Measurements from ENCODE around the gene POLR1A.

The POLR1A gene

DNA sequence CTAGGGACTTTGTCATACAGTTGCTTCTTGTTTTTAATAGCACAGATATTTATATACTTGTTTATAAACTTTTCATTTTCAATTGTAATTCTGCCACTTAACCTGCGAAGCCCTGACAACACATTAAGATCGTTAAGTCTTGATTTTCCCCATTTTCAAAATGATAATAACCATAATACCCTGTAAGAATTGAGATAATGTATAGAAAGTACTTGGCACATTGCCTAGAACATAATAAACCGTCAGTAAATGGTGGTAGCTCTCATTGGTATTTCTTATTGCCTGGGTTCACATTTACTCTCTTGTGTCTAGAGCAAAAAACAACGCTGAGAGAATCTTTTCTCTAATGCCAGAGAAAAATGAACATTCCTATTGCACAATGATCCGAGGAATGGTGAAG lies 19.0 kb upstream of the POLR1A start:
- Histone ChIP-seq H2BK5ac (ENCODE audit: low read depth, low read length, poor library complexity, severe bottlenecking) (no peak overlapping the region), H3K4me2 (ENCODE audit: low read length, poor library complexity, severe bottlenecking) (no peak overlapping the region), H3K23ac (ENCODE audit: low read length in 2 of 2) (no peak overlapping the region), H3K18ac (ENCODE audit: low read depth in 1 of 2, low read length in 2 of 2) (no peak overlapping the region), H3K9ac (ENCODE audit: low read length) (no peak overlapping the region), H3K9me3 (ENCODE audit: control insufficient read depth, low read length) (no peaks in the 10 kb centered on the region), H2AFZ (ENCODE audit: low read depth, low read length) (no peak overlapping the region), H4K91ac (ENCODE audit: low read length) (no peak overlapping the region), H3K4me1 (ENCODE audit: control insufficient read depth, insufficient read depth, low read depth, low read length) (no peaks in the 10 kb centered on the region), H3K36me3 (ENCODE audit: control insufficient read depth in 1 of 2, insufficient read depth in 2 of 2, low read depth in 1 of 2, low read length in 2 of 2) (peaks cover 31 to 99% of the 10 kb centered on the region in 2 experiments), H3K27me3 (ENCODE audit: control insufficient read depth in 1 of 2, insufficient read depth in 1 of 2, low read length in 2 of 2) (no peaks in the 10 kb centered on the region), H3K4ac (ENCODE audit: low read depth in 1 of 2, low read length in 2 of 2) (no peak overlapping the region), H3K4me3 (ENCODE audit: insufficient read depth in 1 of 2, low read depth in 1 of 2, low read length in 2 of 2) (no peak overlapping the region), H2BK15ac (ENCODE audit: low read depth, poor library complexity, severe bottlenecking) (no peak overlapping the region), H2AK5ac (ENCODE audit: low read length, severe bottlenecking) (no peak overlapping the region), H3K27ac (ENCODE audit: low read length, poor library complexity, severe bottlenecking) (no peak overlapping the region), H2BK120ac (ENCODE audit: low read depth, low read length) (no peak overlapping the region), H4K8ac (ENCODE audit: low read length) (no peak overlapping the region), H3K14ac (ENCODE audit: low read length in 2 of 2) (no peak overlapping the region), H3K79me1 (replicated peaks; ENCODE audit: low read length, poor library complexity, severe bottlenecking) (peaks cover 23% of the 10 kb centered on the region), H2BK12ac (ENCODE audit: low read length in 2 of 2) (no peak overlapping the region)
- WGBS, result 90% methylated on average over 3 of the region's 5 CpGs
- no peak for DNase-seq

DNA sequence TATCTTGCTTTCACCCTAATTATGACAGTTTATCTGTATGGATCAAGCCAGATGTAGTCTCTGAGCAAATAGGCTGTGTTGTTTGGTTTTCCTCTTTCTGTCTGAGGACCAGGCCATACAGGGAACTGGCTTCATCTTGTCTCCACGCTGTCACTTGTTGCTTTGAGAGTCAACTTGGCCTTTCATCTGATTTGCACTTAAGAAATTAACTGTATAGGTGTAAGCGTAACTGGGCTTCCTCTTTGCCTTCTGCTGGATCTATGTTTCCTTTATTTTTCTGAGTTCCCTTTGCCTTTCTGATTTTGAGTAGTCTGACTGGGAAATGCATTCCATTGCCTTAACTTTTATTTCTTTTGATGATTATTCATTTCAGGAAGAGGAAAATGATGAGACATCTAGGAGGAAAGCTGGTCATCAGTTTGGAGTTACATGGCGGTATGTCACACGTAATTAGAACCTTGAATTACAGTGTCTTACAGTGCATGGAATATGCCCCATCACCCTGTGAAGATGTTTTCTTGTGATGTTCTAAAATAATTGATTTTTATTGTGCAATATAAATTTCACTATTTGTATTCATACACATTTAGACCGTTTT lies 17.7 kb upstream of the POLR1A start:
- H2AFZ ChIP-seq (ENCODE audit: low read depth, low read length), result no peak overlapping the region
- no peak overlapping the region for H3K4me3 ChIP-seq (ENCODE audit: insufficient read depth in 1 of 2, low read depth in 1 of 2, low read length in 2 of 2)
- H3K14ac ChIP-seq (ENCODE audit: low read length in 2 of 2), result no peak overlapping the region
- H3K27ac ChIP-seq (ENCODE audit: low read length, poor library complexity, severe bottlenecking), result no peak overlapping the region
- no peak overlapping the region for H2AK5ac ChIP-seq (ENCODE audit: low read length, severe bottlenecking)
- no peak overlapping the region for H3K4ac ChIP-seq (ENCODE audit: low read depth in 1 of 2, low read length in 2 of 2)
- peaks cover 32 to 99% of the 10 kb centered on the region in 2 experiments for H3K36me3 ChIP-seq (ENCODE audit: control insufficient read depth in 1 of 2, insufficient read depth in 2 of 2, low read depth in 1 of 2, low read length in 2 of 2)
- H3K18ac ChIP-seq (ENCODE audit: low read depth in 1 of 2, low read length in 2 of 2), result no peak overlapping the region
- no peaks in the 10 kb centered on the region for H3K9me3 ChIP-seq (ENCODE audit: control insufficient read depth, low read length)
- no peak overlapping the region for H3K9ac ChIP-seq (ENCODE audit: low read length)
- no peak overlapping the region for H2BK5ac ChIP-seq (ENCODE audit: low read depth, low read length, poor library complexity, severe bottlenecking)
- H3K27me3 ChIP-seq (ENCODE audit: control insufficient read depth in 1 of 2, insufficient read depth in 1 of 2, low read length in 2 of 2), result no peaks in the 10 kb centered on the region
- 100% methylated on average over 4 of the region's 5 CpGs for WGBS
- no peaks in the 10 kb centered on the region for H3K4me1 ChIP-seq (ENCODE audit: control insufficient read depth, insufficient read depth, low read depth, low read length)
- no peak overlapping the region for H2BK15ac ChIP-seq (ENCODE audit: low read depth, poor library complexity, severe bottlenecking)
- no peak overlapping the region for H3K23ac ChIP-seq (ENCODE audit: low read length in 2 of 2)
- no peak overlapping the region for H4K91ac ChIP-seq (ENCODE audit: low read length)
- no peak overlapping the region for H3K4me2 ChIP-seq (ENCODE audit: low read length, poor library complexity, severe bottlenecking)
- no peak overlapping the region for H4K8ac ChIP-seq (ENCODE audit: low read length)
- peaks cover 27% of the 10 kb centered on the region for H3K79me1 ChIP-seq (replicated peaks; ENCODE audit: low read length, poor library complexity, severe bottlenecking)
- no peak overlapping the region for H2BK12ac ChIP-seq (ENCODE audit: low read length in 2 of 2)
- DNase-seq, result no peak
- H2BK120ac ChIP-seq (ENCODE audit: low read depth, low read length), result no peak overlapping the region

DNA sequence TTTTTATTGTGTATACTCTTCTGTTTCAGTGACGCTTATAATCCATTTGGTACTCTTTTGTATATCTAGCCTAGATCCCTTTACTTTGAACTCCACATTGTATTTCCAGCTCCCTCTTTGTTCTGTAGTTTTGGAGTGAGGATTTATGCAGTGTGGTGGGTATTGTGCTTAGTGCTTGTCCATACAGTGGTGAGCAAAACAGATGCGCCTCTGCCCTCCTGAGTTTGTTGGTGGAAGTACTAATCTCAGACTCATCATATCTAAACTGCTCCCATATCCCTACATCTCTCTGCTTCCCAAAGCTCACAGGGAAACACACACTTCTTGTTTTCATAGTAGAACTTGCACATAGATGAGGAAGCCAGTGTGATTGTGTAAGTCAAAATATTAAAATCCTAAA lies 12.4 kb upstream of the POLR1A start:
- no peak overlapping the region for H3K4me2 ChIP-seq (ENCODE audit: low read length, poor library complexity, severe bottlenecking)
- no peak overlapping the region for H4K8ac ChIP-seq (ENCODE audit: low read length)
- H2BK15ac ChIP-seq (ENCODE audit: low read depth, poor library complexity, severe bottlenecking), result no peak overlapping the region
- no peaks in the 10 kb centered on the region for H3K9me3 ChIP-seq (ENCODE audit: control insufficient read depth, low read length)
- no peak overlapping the region for H2AK5ac ChIP-seq (ENCODE audit: low read length, severe bottlenecking)
- H3K14ac ChIP-seq (ENCODE audit: low read length in 2 of 2), result no peak overlapping the region
- H4K91ac ChIP-seq (ENCODE audit: low read length), result no peak overlapping the region
- no peaks in the 10 kb centered on the region for H3K27me3 ChIP-seq (ENCODE audit: control insufficient read depth in 1 of 2, insufficient read depth in 1 of 2, low read length in 2 of 2)
- peaks cover 5% of the 10 kb centered on the region for H3K4me1 ChIP-seq (ENCODE audit: control insufficient read depth, insufficient read depth, low read depth, low read length)
- H2AFZ ChIP-seq (ENCODE audit: low read depth, low read length), result no peak overlapping the region
- H2BK120ac ChIP-seq (ENCODE audit: low read depth, low read length), result no peak overlapping the region
- H3K36me3 ChIP-seq (ENCODE audit: control insufficient read depth in 1 of 2, insufficient read depth in 2 of 2, low read depth in 1 of 2, low read length in 2 of 2), result peaks cover 33 to 95% of the 10 kb centered on the region in 2 experiments
- no peak overlapping the region for H2BK12ac ChIP-seq (ENCODE audit: low read length in 2 of 2)
- peaks cover 36% of the 10 kb centered on the region for H3K79me1 ChIP-seq (replicated peaks; ENCODE audit: low read length, poor library complexity, severe bottlenecking)
- no peak overlapping the region for H3K23ac ChIP-seq (ENCODE audit: low read length in 2 of 2)
- no peak overlapping the region for H3K27ac ChIP-seq (ENCODE audit: low read length, poor library complexity, severe bottlenecking)
- no peak overlapping the region for H3K18ac ChIP-seq (ENCODE audit: low read depth in 1 of 2, low read length in 2 of 2)
- no peak overlapping the region for H3K9ac ChIP-seq (ENCODE audit: low read length)
- no peak overlapping the region for H3K4ac ChIP-seq (ENCODE audit: low read depth in 1 of 2, low read length in 2 of 2)
- H2BK5ac ChIP-seq (ENCODE audit: low read depth, low read length, poor library complexity, severe bottlenecking), result no peak overlapping the region
- WGBS, result no CpG with 5 or more reads among the region's 2 CpGs
- no peak overlapping the region for H3K4me3 ChIP-seq (ENCODE audit: insufficient read depth in 1 of 2, low read depth in 1 of 2, low read length in 2 of 2)
- DNase-seq, result no peak

DNA sequence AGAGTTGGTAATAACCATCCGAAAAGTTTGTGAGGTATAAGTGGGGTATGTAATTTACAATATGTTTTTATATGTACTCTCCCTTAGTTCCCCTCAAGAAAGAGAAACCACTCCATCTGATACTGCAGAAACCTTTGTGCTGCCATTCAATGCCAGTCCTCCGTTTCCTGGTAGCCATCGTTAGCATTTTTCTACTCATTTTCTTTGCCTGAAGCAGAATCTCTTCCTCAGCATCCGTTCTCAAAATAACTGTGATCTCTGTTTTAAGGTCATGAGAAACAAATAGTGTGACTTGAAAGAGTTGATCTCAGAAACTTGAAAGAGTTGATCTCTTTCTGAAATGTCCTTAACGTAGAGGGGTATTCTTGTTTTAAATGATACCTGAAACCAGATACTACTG lies 1.3 kb upstream of the POLR1A start:
- no peak overlapping the region for H2AK5ac ChIP-seq (ENCODE audit: low read length, severe bottlenecking)
- no peak overlapping the region for H3K27ac ChIP-seq (ENCODE audit: low read length, poor library complexity, severe bottlenecking)
- H3K79me1 ChIP-seq (replicated peaks; ENCODE audit: low read length, poor library complexity, severe bottlenecking), result peaks cover 7% of the 10 kb centered on the region
- H3K36me3 ChIP-seq (ENCODE audit: control insufficient read depth in 1 of 2, insufficient read depth in 2 of 2, low read depth in 1 of 2, low read length in 2 of 2), result peaks cover 11 to 48% of the 10 kb centered on the region in 2 experiments
- H2BK5ac ChIP-seq (ENCODE audit: low read depth, low read length, poor library complexity, severe bottlenecking), result no peak overlapping the region
- H3K4me3 ChIP-seq (ENCODE audit: insufficient read depth in 1 of 2, low read depth in 1 of 2, low read length in 2 of 2), result peak overlapping the region in 1 of 2 experiments; percentile 93
- no peak overlapping the region for H3K14ac ChIP-seq (ENCODE audit: low read length in 2 of 2)
- no peak overlapping the region for H4K8ac ChIP-seq (ENCODE audit: low read length)
- peak overlapping the region; percentile 89 for H3K4me2 ChIP-seq (ENCODE audit: low read length, poor library complexity, severe bottlenecking)
- no peak overlapping the region for H2BK12ac ChIP-seq (ENCODE audit: low read length in 2 of 2)
- no peak overlapping the region for H3K4ac ChIP-seq (ENCODE audit: low read depth in 1 of 2, low read length in 2 of 2)
- H3K4me1 ChIP-seq (ENCODE audit: control insufficient read depth, insufficient read depth, low read depth, low read length), result peaks cover 4% of the 10 kb centered on the region
- H3K9ac ChIP-seq (ENCODE audit: low read length), result peak overlapping the region; percentile 97
- H3K9me3 ChIP-seq (ENCODE audit: control insufficient read depth, low read length), result no peaks in the 10 kb centered on the region
- H3K27me3 ChIP-seq (ENCODE audit: control insufficient read depth in 1 of 2, insufficient read depth in 1 of 2, low read length in 2 of 2), result no peaks in the 10 kb centered on the region
- no peak overlapping the region for H4K91ac ChIP-seq (ENCODE audit: low read length)
- WGBS, result 28% methylated on average over 3 of the region's 5 CpGs
- H2BK120ac ChIP-seq (ENCODE audit: low read depth, low read length), result no peak overlapping the region
- no peak overlapping the region for H3K23ac ChIP-seq (ENCODE audit: low read length in 2 of 2)
- no peak overlapping the region for H2AFZ ChIP-seq (ENCODE audit: low read depth, low read length)
- H3K18ac ChIP-seq (ENCODE audit: low read depth in 1 of 2, low read length in 2 of 2), result no peak overlapping the region
- peak; percentile 15 for DNase-seq
- no peak overlapping the region for H2BK15ac ChIP-seq (ENCODE audit: low read depth, poor library complexity, severe bottlenecking)
